Activated CD4-positive, alpha-beta T cell treated with anti-CD3 and anti-CD28 coated beads, Interleukin-2, Interleukin-4, amounts not matched to agents 100 ng/mL and 50 ng/mL, durations not matched to agents 16 hours and 8 hours (primary cell): ENCODE results near the gene POLR3E.

Experiments
- DNase-seq: peaks from one replicate; pipeline ENCODE4 v3.0.0-alpha.2; 2020; ENCODE audit warnings: low spot score

Gene POLR3E

GRCh38 chr16:22297114-22297870 lies at the start of gene POLR3E:
TSS of gene POLR3E (plus strand) at chr16:22297409. CDS start at chr16:22302969, 5,560 bp downstream.
- peak; percentile 99 for DNase-seq

DNA sequence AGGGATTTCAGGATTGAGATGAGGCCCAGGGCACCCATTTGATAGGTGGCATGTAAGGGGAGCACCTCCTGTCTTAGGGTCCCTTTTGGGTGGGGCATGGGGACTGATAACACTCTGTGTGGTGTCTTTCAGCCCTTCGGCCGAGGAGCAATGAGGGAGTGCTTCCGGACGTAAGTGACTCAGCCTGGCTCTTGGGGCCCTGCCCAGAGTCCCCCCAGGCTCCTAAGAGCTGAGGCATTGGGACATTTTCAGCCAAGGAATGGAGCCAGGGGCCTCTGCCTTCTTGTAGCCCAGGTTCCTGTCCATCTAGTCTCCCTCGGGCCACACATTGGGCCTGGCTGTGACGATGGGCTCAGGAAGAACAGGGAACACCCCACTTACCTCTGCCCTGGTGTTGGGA lies 46.7 kb upstream of the POLR3E start:
- no peak for DNase-seq

DNA sequence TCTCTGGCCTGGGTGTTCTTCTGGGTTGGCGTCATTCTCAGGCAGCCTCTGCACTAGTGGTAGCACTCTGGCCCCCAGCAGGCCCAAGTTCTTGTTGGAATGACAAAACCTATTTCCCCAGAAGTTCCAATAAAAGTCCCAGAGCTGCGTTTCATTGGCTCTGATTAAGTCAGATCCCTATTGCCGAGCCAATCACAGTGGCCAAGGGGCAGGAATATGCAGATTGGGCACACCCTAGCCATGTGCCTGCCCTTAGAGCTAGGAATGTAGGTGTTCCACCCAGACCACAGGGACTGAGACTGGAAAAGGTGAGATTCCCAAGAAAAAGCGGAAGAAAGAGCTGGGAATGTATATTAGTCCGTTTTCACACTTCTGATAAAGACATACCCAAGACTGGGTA lies 44.9 kb upstream of the POLR3E start:
- no peak for DNase-seq

- no peak for DNase-seq
Measured at GRCh38 chr16:22253272-22253671, 43.9 kb upstream of the POLR3E start.

- no peak for DNase-seq
Measured at GRCh38 chr16:22255335-22255734, 41.9 kb upstream of the POLR3E start.

GRCh38 chr16:22257440-22257839 lies 39.8 kb upstream of the POLR3E start:
- DNase-seq = no peak

GRCh38 chr16:22260490-22260889 lies 36.7 kb upstream of the POLR3E start:
- no peak for DNase-seq

DNA sequence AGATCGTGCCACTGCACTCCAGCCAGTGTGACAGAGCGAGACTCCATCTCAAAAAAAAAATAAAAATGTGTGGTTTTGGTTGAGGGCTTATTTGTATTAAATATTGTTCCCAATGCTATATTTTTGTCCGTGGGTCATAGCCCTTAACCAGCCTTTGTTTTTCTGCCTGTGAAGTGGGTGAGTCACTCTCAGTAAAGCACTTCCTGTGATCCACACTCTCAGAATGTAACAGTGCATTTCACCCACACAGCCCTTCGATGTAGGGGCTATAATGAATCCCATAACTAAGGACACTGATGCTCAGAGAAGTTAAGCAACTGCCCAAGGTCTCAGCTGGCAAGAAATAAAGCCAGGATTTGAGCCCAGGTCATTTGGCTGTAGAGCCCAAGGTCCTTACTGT lies 34.7 kb upstream of the POLR3E start:
- DNase-seq = peak; percentile 16

DNA sequence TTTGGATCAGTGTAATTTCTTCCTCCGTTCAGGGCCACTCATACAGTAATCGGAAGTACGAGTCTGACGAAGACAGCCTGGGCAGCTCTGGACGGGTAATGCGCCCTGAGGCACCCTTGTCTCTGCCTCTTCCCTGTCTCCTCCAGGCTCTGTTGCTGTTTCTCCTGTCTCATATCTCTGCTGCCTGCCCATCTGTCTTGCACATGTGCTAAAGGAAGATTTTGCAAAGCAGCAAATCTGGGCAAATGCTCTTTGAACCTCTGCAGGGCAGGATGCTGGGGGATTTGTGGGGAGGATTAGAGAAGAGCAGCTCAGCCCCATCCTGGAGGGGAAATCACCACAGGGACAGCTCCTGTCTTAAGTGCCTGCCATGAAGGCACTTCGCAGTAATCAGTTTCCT lies 32.4 kb upstream of the POLR3E start:
- DNase-seq = no peak

DNA sequence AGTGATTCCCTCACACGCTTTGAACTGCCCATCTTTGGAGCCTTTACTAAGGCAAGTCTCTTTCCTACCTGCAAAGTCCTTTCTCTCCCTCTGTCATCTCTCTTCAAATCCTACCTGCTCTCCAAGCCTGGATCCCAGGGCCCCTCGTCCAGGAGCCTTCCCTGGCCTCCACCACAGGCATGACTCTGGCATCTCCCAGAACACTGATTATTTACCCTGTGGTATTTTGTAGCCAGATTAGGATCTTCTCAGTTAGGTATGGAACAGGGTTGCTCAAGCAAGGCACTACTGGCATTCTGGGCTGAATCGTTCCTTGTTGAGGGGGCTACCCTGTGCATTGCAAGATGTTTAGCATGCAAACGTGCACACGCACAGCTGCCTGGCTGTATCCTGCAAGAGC lies 31.9 kb upstream of the POLR3E start:
- no peak for DNase-seq

DNA sequence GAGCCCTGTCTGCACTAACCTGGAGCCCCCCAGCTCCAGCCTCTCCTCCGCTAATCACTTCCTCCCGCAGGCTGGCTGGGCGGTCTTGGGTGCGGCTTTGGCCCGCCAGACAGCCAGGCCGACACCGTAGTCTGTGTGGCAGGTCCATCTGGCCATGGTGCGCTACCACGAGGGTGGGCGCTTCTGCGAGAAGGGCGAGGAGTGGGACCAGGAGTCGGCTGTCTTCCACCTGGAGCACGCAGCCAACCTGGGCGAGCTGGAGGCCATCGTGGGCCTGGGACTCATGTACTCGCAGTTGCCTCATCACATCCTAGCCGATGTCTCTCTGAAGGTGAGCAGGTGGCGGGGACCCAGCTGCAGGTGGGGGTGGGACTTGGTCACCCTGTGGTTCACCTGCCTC lies 30.7 kb upstream of the POLR3E start:
- DNase-seq = no peak

DNA sequence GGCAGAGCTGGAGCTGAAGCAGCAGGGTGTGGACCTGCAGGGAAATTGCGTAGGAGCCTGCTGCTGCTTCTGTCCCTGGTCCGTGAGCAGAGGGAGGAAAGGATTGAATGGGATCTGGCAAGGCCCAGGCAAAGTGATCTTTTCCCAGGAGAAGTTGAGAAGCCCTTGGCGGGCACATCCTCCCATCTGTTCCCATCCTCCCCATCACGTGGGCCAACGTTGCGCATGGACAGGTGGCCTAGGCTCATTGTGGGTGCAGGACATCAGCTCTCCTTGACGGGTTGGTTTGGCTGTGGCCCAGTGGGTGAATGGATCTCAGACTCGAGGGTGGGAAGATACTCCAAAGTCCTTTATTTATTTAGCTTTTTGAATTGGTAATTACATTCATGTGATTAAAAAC lies 29.4 kb upstream of the POLR3E start:
- DNase-seq = no peak

GRCh38 chr16:22270525-22270924 lies 26.7 kb upstream of the POLR3E start:
- no peak for DNase-seq

- DNase-seq = no peak
Measured at GRCh38 chr16:22272870-22273650, 24.1 kb upstream of the POLR3E start.

DNA sequence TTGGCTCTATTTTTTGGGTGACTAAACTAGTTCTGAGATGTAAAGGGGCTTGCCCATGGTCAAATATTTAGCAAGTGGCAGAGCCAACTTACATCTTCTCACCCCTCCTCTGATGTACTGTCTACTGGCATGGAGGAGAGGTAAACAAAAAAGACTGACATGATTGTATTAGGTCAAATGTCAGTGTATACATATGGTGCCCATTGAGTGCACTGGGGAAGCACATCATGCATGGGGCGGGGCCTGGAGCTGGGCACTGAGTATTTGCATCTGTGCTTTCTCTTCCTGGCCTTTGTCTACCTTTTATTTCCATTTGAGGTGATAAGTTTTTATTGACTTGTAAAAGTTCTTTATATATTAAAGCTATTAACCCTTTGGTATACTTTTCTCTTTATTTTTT lies 22.3 kb upstream of the POLR3E start:
- DNase-seq = no peak

DNA sequence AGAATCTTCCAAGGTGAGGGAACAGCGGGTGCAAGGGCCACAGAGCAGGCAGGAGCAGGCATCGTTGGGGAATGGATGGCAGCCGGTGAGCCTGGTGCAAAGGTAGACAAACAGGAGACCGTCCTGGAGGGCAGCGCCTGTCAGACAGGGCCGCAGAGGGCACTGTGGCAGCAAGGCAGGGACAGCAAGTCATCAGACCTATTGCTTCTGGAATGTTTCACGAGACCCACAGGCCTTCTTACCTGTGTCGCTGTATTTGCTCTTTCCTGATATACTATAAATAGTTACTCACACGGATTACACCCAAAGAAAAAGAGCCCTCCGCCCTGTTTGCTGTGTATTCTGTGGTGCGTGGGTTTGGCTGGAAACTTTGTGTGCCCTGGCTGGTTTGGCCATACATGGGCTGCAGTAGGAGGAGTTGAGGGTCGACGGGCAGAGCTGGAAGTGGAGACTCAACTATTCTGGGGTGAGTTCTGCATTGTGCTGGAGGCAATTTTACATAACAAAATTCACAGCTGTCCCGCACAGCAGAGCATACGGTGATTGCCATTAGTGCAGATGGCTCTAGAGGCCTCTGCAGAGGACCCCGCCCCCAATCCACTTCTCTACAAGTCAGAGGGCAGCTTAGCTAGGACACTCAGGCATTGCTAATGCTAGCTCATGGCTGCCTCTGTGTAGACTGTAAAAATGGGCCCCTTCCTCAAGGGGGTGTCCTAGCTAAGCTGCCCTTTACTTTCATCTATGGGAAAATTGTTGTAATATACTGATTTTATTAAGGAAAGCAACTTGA lies 18.6 kb upstream of the POLR3E start:
- no peak for DNase-seq

- no peak for DNase-seq
Measured at GRCh38 chr16:22282254-22282892, 14.8 kb upstream of the POLR3E start.

GRCh38 chr16:22284637-22285036 lies 12.6 kb upstream of the POLR3E start:
- no peak for DNase-seq

DNA sequence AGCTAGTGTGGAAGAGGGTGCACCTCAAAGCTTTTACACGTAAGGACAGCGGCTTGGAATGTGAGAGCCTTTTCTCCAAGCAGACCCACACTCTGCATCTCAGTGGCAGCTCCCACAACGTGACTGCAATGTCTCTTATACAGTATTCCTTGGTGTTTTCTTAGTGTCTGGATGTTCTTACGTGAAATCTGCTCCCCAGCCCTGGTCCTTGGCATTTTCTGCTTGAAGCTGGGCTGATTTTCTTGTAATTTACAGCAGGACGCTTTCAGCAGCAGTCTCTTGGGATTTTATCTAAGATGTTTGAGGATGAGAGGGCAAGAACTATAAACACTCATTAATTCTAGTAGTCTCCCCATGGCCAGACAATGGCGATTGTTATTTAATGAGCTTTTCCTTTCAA lies 12.1 kb upstream of the POLR3E start:
- no peak for DNase-seq

DNA sequence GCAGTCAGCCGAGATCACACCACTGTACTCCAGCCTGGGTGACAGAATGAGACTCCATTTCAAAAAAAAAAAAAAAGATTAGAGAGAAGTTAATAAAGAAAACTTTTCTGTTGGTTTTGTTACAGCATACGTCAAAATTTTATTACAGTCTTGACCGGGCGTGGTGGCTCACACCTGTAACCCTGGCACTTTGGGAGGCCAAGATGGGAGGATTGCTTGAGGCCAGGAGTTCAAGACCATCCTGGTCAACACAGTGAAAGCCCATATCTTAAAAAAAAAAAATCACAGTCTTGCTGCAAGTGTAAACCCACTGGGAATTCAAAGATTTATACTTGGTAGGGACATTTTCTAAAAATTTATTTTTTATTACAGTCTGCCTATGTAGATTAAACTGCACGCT lies 6.2 kb upstream of the POLR3E start:
- DNase-seq = no peak

DNA sequence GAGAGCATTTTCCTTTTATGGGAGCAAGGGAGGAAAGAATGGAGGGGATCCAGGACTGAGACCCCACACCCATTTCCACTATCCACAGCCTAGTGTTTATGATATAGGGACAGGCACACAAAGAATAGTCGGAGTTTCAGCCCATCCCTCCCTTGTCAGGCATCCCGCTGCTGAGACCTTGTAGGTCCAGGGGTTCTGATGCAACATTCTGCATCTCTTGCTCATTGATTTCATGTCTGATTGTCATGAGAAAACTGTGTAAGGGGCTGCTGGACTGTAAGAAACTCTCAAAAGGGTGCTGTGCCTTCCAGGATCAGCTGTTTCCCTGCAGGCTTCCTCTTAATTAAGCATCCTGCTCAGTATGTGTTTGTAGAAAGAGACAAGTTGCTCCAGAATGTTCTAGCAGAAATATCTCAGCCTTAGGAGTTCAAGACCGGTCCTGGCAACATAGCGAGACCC lies 5.3 kb upstream of the POLR3E start:
- no peak for DNase-seq

GRCh38 chr16:22292320-22292719 lies 4.9 kb upstream of the POLR3E start:
- no peak for DNase-seq
